Spleen (tissue), 7 donors: ENCODE measurements around the gene PP2D1.

Experiments
- POLR2A ChIP-seq, 3 donors: fragments of 450-650 bp; IDR thresholded peaks; one replicate each; pipeline ENCODE4 v1.5.1; 2017; ENCODE audit warnings: antibody characterized with exemption in 3 of 3, mild to moderate bottlenecking in 1 of 3
- POLR2AphosphoS5 ChIP-seq, 3 donors: sonication (generic); formaldehyde crosslinking; IDR thresholded peaks; one replicate each; pipeline ENCODE4 v1.5.1; 2017; ENCODE audit warnings: antibody characterized with exemption in 3 of 3
- TF ChIP-seq, protein P1 (sequence below), 11 experiments: fragments of 200-600 bp in 7 of 11; fragments of 450-650 bp in 4 of 11; sonication (generic) in 4 of 11; IDR thresholded peaks in 8 of 11; conservative IDR thresholded peaks in 3 of 11; 1 replicate in 7 of 11; 2 replicates in 4 of 11; pipeline versions ENCODE4 v1.4.0 to v1.8.0; 2016 to 2021; ENCODE audit warnings: antibody characterized with exemption in 11 of 11, inconsistent platforms in 4 of 11, mild to moderate bottlenecking in 1 of 11
- donor health status: DM: no; HTN: no; CAD: no; lungs with moderate emphysema.
- donor health status: DM: no; HTN: no; CAD: no.
- donor health status: DM: no; HTN: no; CAD: no.

DNA sequence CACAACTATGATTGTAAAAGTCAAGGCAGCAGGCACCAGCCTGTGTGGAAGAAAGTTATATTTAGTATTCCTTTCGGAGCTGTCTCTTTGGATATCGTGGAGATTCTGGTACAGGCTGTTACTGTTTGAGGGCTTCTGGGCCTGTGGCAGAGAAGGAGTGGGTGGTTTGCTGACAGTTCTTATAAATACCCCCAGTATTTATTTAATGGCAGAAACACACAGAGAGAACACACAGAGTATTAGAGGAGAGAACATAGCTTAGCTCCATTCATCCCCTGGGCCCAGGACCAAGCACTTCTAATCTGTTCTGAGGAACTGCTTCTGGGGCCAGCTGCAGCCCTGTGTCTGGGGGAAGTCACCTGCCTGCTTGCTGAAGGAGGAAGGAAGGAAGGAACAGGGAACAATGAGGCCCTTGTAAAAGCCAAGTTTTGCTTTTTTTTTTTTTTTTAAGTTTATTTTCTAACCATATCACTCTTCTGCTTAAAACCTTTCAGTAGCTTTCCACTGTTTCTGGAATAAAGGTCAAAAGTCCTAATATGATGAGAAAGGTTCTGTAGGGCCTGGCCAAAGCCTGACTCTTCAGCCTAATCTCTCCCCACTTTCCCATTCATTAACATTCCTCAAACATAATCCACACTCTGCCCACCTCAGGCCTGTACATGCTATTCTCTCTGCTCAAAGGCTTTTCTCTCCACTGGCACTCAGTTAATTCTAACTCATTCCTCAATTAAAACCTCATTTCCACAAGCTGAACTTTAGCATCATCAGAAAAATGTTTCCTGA is 11.8 kb upstream of the PP2D1 start:
- TF ChIP-seq POLR2A (IDR thresholded peaks at IDR 0.05) (no peak), POLR2AphosphoS5 (IDR thresholded peaks at IDR 0.05) (no peak)
- TF ChIP-seq, protein P1, sequence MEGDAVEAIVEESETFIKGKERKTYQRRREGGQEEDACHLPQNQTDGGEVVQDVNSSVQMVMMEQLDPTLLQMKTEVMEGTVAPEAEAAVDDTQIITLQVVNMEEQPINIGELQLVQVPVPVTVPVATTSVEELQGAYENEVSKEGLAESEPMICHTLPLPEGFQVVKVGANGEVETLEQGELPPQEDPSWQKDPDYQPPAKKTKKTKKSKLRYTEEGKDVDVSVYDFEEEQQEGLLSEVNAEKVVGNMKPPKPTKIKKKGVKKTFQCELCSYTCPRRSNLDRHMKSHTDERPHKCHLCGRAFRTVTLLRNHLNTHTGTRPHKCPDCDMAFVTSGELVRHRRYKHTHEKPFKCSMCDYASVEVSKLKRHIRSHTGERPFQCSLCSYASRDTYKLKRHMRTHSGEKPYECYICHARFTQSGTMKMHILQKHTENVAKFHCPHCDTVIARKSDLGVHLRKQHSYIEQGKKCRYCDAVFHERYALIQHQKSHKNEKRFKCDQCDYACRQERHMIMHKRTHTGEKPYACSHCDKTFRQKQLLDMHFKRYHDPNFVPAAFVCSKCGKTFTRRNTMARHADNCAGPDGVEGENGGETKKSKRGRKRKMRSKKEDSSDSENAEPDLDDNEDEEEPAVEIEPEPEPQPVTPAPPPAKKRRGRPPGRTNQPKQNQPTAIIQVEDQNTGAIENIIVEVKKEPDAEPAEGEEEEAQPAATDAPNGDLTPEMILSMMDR (IDR thresholded peaks at IDR 0.05 in 8 of 11, conservative IDR thresholded peaks at IDR 0.05 in 3 of 11) = no peak
